HG03460 (cell line): ENCODE results near the gene ACVRL1.

Experiments
- ATAC-seq: cut with Tn5 transposase; IDR thresholded peaks from one replicate; pipeline ENCODE4 v1.9.1; 2021; ENCODE audit not compliant: unreplicated experiment

The ACVRL1 gene

GRCh38 chr12:51907083-51907855 lies at the start of gene ACVRL1:
Gene ACVRL1, plus strand, starts transcription at chr12:51907504. Its CDS starts 4,971 bp downstream, at chr12:51912475.
- no peak for ATAC-seq

GRCh38 chr12:51860986-51861385 lies 46.3 kb upstream of the ACVRL1 start:
- ATAC-seq, result no peak

GRCh38 chr12:51862947-51863346 lies 44.4 kb upstream of the ACVRL1 start:
- no peak for ATAC-seq

GRCh38 chr12:51863363-51863932 lies 43.9 kb upstream of the ACVRL1 start:
- no peak for ATAC-seq

- ATAC-seq, result no peak
Measured at GRCh38 chr12:51863933-51864832, 43.1 kb upstream of the ACVRL1 start.

GRCh38 chr12:51864833-51865670 lies 42.3 kb upstream of the ACVRL1 start:
- no peak for ATAC-seq

DNA sequence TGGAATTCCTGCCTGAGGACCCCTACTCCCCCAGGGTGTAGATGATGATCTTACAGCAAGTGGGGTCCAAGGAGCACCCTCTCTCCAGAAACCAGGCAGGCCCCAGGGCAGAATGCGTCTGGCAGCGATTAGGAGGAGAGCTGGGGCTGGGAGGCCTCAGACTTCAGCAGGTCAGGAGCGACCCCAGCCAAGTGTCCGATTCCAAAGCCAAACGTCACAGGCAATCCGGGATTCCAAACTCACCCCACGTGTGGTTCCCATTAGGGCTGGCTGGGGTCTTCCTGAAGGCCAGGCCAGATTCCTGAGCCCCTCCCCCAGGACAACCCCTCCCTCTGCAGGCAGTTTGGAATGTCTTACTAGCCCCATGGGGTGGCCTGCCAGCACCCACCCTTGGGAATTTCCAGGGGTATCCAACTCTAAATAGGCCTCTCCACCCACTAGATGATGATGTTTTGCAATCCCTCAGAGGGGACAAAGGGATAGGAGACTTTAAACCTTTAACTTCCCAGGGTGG lies 41.5 kb upstream of the ACVRL1 start:
- ATAC-seq, result no peak

- ATAC-seq, result no peak
Measured at GRCh38 chr12:51866324-51866723, 41.0 kb upstream of the ACVRL1 start.

- no peak for ATAC-seq
Measured at GRCh38 chr12:51866762-51867161, 40.5 kb upstream of the ACVRL1 start.

DNA sequence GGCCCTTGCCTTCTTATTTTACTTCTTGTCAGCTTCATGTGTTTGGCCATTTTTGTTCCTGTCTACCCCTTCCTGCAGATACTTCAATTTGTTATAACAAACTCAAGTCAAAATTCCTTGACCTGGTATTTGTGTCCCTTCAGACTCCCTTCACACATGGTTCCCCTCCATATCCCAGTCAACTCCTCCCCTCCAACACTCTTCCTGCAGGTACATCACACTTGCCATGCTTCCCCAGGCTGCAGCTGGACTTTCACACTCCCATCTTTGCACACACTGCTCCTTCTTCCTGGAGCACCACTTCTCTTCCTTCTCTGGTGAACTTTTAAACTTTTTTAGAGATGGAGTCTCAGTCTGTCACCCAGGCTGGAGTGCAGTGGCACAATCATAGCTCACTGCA lies 39.9 kb upstream of the ACVRL1 start:
- ATAC-seq, result no peak

- ATAC-seq, result no peak
Measured at GRCh38 chr12:51867796-51868428, 39.4 kb upstream of the ACVRL1 start.

DNA sequence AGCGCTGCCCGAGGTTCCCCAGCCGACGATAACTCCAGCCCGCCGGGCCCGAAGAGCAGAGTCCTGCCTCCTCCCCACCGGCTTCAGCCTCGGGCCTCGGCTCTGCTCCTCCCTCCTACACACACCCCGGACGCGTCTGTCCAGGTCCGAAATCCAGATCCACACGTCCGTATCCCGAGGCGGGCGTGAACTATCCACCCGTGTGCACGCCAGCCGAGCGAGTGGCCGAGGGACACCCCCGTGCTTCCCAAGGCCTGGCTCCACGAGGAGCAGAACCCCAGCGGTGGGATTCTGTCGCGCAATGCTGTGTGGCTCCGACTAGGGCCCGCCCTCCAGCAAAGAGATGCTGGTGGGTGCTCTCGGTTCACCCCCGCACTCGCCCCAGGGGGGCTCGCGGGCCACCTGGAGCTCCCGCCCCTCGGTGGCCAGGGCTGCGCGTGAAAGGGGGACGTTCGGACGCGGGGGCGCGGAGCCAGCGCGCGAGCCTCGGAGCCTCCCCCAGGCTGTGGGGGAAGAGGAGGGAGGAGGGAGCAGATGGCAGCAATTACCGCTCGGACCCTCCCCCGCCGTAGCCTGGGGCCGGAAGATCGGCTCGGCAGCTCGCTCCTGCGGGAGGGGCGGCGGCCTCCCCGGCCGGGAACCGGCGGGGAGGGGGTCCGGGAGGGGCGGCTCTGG lies 38.3 kb upstream of the ACVRL1 start:
- no peak for ATAC-seq

DNA sequence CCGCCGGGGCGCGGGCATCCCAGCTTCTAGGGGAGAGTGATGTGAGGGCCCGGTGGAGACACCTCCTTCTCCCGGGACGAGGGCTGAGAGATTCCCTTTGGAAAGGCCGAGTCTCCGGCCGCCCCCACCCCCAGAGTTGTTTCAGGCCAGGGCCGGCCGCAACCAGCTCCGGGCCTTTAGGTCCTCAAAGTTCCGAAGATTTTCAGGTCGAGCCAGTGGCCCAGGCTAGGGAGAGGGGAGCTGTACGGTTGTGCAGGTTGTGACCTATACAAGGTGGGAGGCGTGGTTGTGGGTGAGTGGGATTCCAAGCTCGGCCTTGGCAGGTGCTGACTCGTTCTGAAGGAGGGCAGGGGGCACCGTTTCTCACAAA lies 37.8 kb upstream of the ACVRL1 start:
- no peak for ATAC-seq

DNA sequence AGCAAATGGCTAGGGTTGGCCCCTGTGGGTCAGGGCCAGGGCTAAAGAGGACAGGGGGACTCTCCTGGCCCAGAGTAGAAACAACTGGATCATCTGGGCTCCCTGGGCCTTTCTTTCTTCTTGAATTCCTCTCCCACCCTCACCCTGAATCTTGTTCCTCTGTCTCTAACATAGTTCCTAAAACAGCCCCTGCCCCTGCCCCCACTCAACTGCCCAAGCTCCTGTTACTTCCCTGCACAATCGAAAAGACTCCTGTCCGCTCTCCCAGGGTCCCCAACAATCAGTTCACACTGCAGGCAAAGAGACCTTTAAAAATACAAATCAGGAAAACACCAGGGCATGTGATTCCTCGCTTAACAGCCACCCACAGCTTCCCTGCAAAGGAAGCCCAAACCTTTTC lies 37.4 kb upstream of the ACVRL1 start:
- ATAC-seq, result no peak

DNA sequence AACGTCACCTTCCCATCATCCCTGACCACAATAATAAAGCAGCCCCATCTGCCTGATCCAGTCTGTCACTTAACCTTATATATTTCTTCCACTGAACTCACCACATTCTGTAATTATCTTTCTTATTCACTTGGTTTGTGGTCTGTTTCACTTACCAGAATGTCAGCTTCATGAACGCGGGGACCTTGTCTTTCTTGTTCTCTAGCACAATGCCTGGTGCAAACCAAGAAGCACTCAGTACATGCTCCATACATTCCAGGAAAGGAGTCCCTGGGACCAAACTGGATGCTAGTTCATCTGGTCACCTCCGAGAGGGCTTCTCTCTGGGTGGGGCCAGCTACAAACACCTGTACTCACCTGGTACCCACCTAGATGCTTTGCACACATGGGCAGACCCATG lies 36.8 kb upstream of the ACVRL1 start:
- ATAC-seq, result no peak

DNA sequence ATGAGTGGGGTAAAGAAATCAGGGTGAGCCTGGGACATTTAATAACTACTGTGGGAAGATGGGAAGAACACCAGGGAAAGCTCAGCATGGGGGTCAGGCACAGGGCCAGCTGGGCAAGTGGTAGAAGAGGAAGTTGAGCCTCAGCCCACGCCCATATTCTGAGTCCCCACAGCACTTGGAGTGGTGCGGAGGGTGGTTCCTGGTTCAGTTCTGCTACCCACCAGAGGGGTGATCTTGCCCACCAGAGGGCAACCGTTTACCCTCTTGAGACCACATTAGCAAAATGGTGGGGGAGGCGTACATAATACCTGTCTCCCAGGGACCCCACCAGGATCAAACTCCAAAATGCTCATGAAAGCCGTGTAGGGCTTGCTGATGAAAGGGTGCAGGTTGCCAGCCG lies 36.2 kb upstream of the ACVRL1 start:
- no peak for ATAC-seq

GRCh38 chr12:51871918-51872688 lies 35.2 kb upstream of the ACVRL1 start:
- no peak for ATAC-seq

GRCh38 chr12:51872689-51872981 lies 34.7 kb upstream of the ACVRL1 start:
- no peak for ATAC-seq
